ENCODE results near the gene KPNA6. TPM values are rescaled to one million over a fixed set of nuclear protein-coding genes. Genes with fewer than 3 reads are reported as not detected.
A peak's percentile ranks its signal among the peaks of the same experiment; 100 is the strongest.

The KPNA6 gene
- total and polyA plus RNA-seq, 2 of the 13 experiments (the other 11 are each of a cell fraction or from before 2014, with no cell fraction given) = 22.0 to 47.5 TPM

- no peak for ATAC-seq
- ChIA-PET POLR2A (no interaction called here), CTCF (ENCODE audit: low intra/inter-chr PET ratio, low total read pairs) (no interaction called here)
- H3K27ac ChIP-seq (ENCODE audit: extremely low read length, insufficient read depth, low read length) = no peak overlapping the region
- no peaks in the 10 kb centered on the region for H3K9me3 ChIP-seq (ENCODE audit: low read length)
- in situ Hi-C loops (cut with HindIII; ENCODE audit: extremely low pct_ligation_motif_present, low pct_unique_long_range_greater_than_20kb) = no loop called here
- H4K20me1 ChIP-seq (ENCODE audit: insufficient read depth, low read length) = peaks cover 41% of the 10 kb centered on the region
- no peak for DNase-seq (ENCODE audit: low spot score)
- no peak overlapping the region for H3K4me3 ChIP-seq (replicated peaks in 1 of 3; ENCODE audit: insufficient read depth in 1 of 3, low read depth in 2 of 3, low read length in 3 of 3)
- peak; percentile 35 to 61; a peak in 2 of 4 replicates for TF ChIP-seq MAFK (conservative IDR thresholded peaks at IDR 0.05 in 1 of 2, IDR thresholded peaks at IDR 0.05 in 1 of 2; ENCODE audit: low read length in 2 of 2)
- peak; percentile 26; the same call in 1 of the 2 replicates for TF ChIP-seq MAFF (IDR thresholded peaks at IDR 0.05; ENCODE audit: low read depth, low read length)
- no peak for TF ChIP-seq ZNF891 (CRISPR knock-in tag; IDR thresholded peaks at IDR 0.05)
- TF ChIP-seq AHDC1 (CRISPR knock-in tag; IDR thresholded peaks at IDR 0.05; ENCODE audit: borderline replicate concordance) = no peak
- no peak overlapping the region for H3K9ac ChIP-seq (ENCODE audit: insufficient read depth, low read depth, low read length)
- peaks cover 25% of the 10 kb centered on the region for H3K4me1 ChIP-seq (ENCODE audit: insufficient read depth, low read length)
- intact Hi-C loops (cut with micrococcal nuclease; ENCODE audit: unreplicated experiment) = no loop called here
- no TSS peak for BruUV-seq (replicated peaks)
- 0 out of 5 replicates have a peak, but pooled peaks cover 0 to 3% of the 10 kb centered on the region in 2 experiments for H3K36me3 ChIP-seq (replicated peaks in 1 of 2; ENCODE audit: control insufficient read depth in 1 of 2, insufficient read depth in 2 of 2, low read length in 2 of 2)
- H2AFZ ChIP-seq (ENCODE audit: low read length) = no peak overlapping the region
- no peak overlapping the region for H3K4me2 ChIP-seq (ENCODE audit: low read depth, low read length)
- WGBS (ENCODE audit: low lambda C conversion rate) = 99% methylated on average over 3 of the region's 3 CpGs
- H3K79me2 ChIP-seq (ENCODE audit: insufficient read depth, low read length) = peaks cover 87% of the 10 kb centered on the region
- no peak for FAIRE-seq
- H3K27me3 ChIP-seq (ENCODE audit: control insufficient read depth in 1 of 2, insufficient read depth in 2 of 2, low read length in 2 of 2) = no peaks in the 10 kb centered on the region
These were observed 36.2 kb downstream of the KPNA6 start for GRCh38 chr1:32144033-32144432.
